ENCODE results near the gene PHKA2.
A peak's percentile ranks its signal among the peaks of the same experiment; 100 is the strongest.
"Not testable (repeated sequence)": the region's sequence is repeated elsewhere in the genome, so short reads cannot be mapped to it uniquely, and the experiment has no call there.

Gene PHKA2

DNA sequence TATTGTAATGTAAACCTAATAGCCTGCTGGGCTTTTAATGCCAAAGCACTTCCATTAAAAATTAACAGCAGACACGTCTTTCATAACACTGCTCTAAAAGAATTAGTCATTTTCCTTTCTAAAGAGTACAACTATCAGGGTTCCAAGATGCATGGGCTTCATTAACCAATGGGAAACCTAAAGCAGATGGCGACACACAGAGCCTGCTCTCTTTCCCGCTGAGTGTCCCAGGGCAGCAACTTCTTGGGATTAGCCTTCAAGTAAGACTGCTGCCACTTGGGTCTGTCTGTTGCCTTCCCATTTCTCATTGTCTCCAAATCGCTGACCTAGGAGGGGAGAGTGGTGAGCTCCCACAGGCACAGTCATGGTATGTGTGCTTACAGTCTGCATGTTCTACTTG, 14.0 kb upstream of the PHKA2 start:
- in situ Hi-C loops (cut with MboI; ENCODE audit: low sequenced_read_pairs) = no loop called here
- no peaks in the 10 kb centered on the region; the same call in 1 of the 2 replicates for H3K9me3 ChIP-seq
- peak; percentile 12 to 32 for DNase-seq (ENCODE audit: low spot score in 2 of 2)
- H3K36me3 ChIP-seq (replicated peaks) = no peaks in the 10 kb centered on the region
- no peaks in the 10 kb centered on the region for H3K4me1 ChIP-seq
- peaks cover 10% of the 10 kb centered on the region; the same call in 1 of the 2 replicates for H3K27me3 ChIP-seq (ENCODE audit: low read depth)
- no peak overlapping the region for H3K4me3 ChIP-seq

DNA sequence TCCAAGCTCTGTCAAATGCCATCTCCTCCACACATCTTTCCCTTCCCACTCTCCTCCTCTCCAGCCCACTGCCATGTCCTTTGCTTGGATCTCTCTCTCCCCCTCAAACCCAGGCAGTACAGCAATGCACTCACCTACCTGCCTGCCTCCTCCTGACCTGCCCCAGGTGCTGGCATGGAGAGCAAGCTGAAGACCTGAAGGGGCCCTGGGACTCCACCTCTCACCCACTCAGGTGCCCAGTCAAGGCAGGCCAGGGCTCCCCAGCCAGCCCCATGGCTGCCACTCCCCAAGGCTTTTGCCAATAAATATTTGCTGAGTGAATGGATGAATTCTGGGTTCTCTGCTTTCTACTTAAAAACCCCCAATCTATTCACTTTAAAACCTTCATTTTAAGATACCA, 12.6 kb upstream of the PHKA2 start:
- Histone ChIP-seq H3K27me3 (ENCODE audit: low read depth) (peaks cover 10% of the 10 kb centered on the region; the same call in 1 of the 2 replicates), H3K4me1 (no peaks in the 10 kb centered on the region)
- in situ Hi-C loops (cut with MboI; ENCODE audit: low sequenced_read_pairs) = no loop called here

DNA sequence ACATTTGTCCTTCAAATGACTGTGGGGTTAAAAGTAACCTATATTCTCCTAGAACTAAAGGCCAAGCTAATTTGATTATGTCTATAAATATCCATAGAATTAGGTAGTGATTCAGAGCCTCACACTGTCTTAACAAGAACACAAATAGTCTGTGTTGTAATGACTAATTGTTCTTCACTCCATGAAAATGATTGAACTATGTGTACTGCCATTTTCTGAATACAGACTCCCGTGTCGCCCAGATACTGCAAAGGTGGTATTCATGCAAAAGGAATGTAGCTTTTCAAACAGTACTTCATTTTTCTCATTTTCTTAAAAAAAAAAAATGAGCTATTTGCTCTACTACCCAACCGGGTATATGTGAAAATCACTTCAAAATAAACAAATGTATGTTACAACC, 11.3 kb upstream of the PHKA2 start:
- no peaks in the 10 kb centered on the region for H3K4me1 ChIP-seq
- no peak for DNase-seq (ENCODE audit: low spot score in 2 of 2)
- H3K4me3 ChIP-seq = no peak overlapping the region
- H3K9me3 ChIP-seq = no peaks in the 10 kb centered on the region; the same call in 1 of the 2 replicates
- in situ Hi-C loops (cut with MboI; ENCODE audit: low sequenced_read_pairs) = no loop called here
- peaks cover 10% of the 10 kb centered on the region; the same call in 1 of the 2 replicates for H3K27me3 ChIP-seq (ENCODE audit: low read depth)
- H3K36me3 ChIP-seq (replicated peaks) = no peaks in the 10 kb centered on the region

More for the DNA sequence above, 12.6 kb upstream of the PHKA2 start:
- no peak overlapping the region for H3K4me3 ChIP-seq
- H3K36me3 ChIP-seq (replicated peaks) = no peaks in the 10 kb centered on the region
- no peaks in the 10 kb centered on the region; the same call in 1 of the 2 replicates for H3K9me3 ChIP-seq
- DNase-seq (ENCODE audit: low spot score in 2 of 2) = no peak

DNA sequence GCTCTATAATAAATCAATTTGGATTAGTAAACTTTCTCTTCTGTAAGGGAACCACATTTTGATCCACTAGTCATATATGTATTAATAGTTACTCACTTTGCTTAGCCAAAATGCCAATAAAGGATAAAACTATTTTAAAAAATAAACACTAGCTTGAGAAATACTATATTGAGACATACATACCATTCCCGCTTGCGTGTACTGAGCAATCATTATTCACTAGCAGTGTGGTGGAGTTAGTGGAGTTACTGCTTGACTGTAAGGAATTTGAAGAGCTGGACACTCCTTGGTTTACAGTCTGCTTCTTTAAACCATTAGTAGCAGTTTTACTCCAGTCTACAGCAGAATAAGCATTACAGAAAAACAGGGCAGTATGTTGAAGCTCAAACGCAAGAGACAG, 10.8 kb upstream of the PHKA2 start:
- Histone ChIP-seq H3K27me3 (ENCODE audit: low read depth) (peaks cover 10% of the 10 kb centered on the region; the same call in 1 of the 2 replicates), H3K9me3 (no peaks in the 10 kb centered on the region; the same call in 1 of the 2 replicates), H3K4me1 (no peaks in the 10 kb centered on the region), H3K36me3 (replicated peaks) (no peaks in the 10 kb centered on the region), H3K4me3 (no peak overlapping the region)
- in situ Hi-C loops (cut with MboI; ENCODE audit: low sequenced_read_pairs) = no loop called here
- no peak for DNase-seq (ENCODE audit: low spot score in 2 of 2)

DNA sequence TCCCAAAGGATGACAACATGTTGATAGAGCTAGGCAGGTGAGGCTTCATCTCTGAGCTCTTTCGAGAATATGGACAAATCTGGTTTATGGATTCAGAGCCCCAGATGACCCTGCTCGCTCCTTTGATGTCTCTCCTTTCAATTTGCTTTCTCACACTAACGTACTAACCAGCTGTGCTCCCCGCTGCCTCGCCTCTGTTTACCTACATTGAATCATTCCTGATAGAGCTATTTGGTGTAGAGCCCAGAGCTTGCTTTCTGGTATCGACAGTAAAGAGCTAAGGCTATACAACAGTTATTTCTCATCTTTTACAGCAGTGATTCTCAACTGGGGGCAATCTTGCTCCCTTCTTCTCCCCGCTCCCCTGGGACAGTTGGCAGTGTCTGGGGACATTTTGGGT, 8.9 kb upstream of the PHKA2 start:
- DNase-seq (ENCODE audit: low spot score in 2 of 2) = no peak
- in situ Hi-C loops (cut with MboI; ENCODE audit: low sequenced_read_pairs) = no loop called here
- Histone ChIP-seq H3K9me3 (no peaks in the 10 kb centered on the region; the same call in 1 of the 2 replicates), H3K27me3 (ENCODE audit: low read depth) (peaks cover 10% of the 10 kb centered on the region; the same call in 1 of the 2 replicates), H3K36me3 (replicated peaks) (no peaks in the 10 kb centered on the region), H3K4me1 (no peaks in the 10 kb centered on the region), H3K4me3 (no peak overlapping the region)

DNA sequence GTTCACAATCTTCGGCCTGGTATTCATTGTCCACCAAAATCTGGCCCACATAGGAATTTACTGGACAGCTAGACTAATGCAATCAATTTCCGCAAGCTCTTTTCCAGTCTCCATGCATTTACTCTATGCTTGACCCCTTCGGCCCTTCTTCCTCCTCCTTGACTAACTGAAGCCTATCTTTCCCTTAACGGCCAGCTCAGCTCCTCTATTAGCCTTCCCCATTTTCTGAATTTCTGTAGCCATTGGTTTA, 1.2 kb upstream of the PHKA2 start:
- Histone ChIP-seq H3K36me3 (replicated peaks) (no peaks in the 10 kb centered on the region), H3K27me3 (ENCODE audit: low read depth) (no peaks in the 10 kb centered on the region), H3K9me3 (no peaks in the 10 kb centered on the region), H3K4me1 (peaks cover 7% of the 10 kb centered on the region), H3K4me3 (peak overlapping the region; percentile 80)
- in situ Hi-C loops (cut with MboI; ENCODE audit: low sequenced_read_pairs) = no loop called here
- no peak for DNase-seq (ENCODE audit: low spot score in 2 of 2)

DNA sequence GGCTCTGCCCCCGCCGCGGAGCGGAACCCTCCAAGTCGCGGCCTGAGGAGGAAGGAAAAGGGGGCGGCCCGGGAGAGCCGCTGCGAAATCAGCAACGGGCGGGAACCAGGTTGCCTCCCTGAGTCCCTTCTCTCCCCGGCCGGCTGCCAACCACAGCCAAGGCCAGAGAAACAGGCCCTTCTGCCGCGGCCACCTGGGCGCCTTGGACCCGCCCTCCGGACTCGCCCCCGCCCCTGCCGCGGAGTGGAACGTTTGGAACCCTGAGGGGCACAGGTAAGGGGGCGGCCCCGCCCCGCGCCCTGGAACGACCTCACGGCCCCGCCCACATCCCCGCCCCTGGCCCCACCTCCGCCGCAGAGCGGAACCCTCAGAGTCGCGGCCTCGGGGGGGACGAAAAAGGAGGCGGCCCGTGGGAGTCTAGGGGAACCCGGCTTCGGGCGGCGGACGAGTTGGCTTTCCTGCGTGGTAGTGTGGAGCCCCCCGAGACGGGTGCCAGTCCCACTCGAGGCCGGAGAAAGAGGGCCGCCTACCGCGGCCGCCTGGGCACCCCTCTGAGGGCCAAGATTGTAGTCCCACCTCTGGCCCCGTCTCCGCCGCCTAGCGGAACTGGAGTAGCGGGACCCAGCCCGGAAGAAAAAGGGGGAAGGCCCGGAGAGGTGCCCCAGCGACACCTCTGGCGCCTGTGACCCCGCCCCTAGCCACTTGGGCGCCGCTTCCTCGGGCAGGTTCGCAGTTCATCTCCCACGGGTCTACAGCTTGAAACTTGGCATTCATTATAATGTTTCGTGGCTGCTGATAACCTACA, 669 bp upstream of the PHKA2 start:
- Histone ChIP-seq H3K9me3 (no peaks in the 10 kb centered on the region), H3K4me3 (peak overlapping the region; percentile 80), H3K36me3 (replicated peaks) (no peaks in the 10 kb centered on the region), H3K4me1 (peaks cover 7% of the 10 kb centered on the region), H3K27me3 (ENCODE audit: low read depth) (no peaks in the 10 kb centered on the region)
- in situ Hi-C loops (cut with MboI; ENCODE audit: low sequenced_read_pairs) = no loop called here
- peak; percentile 83 to 94 for DNase-seq (ENCODE audit: low spot score in 2 of 2)

DNA sequence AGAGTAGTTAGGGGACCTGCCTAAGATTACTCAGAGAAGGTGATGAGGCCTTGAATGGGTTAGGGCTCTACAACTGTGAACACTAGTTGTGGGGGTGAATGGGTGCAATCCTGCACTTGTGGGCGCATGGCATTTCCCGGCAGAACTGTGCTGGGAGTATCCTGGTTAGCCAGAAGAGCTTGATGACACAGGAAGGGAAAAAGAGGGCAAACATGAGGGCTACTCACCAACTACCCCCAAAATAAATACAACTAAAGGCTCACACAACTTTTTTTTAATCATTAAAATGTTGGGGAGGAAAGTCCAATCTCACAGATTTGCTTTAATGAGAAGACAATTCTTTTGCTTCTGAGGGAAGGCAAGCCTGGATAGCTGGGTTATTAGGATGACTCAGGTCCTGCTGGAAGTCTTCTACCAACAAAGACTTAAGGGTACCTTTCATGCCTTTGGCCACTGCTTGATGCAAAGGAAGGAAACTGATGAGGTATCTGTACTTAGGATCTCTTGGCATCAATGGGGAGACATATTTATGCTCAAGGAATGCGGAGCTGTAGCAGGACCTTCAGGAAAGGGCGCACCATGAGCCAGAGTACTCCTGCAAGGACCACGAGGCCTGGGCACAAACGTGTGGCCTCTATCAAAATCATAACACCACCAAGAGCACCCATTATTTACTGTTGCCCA, 2.6 kb downstream of the PHKA2 start:
- no peaks in the 10 kb centered on the region for H3K9me3 ChIP-seq
- peaks cover 7% of the 10 kb centered on the region for H3K4me1 ChIP-seq
- DNase-seq (ENCODE audit: low spot score in 2 of 2) = no peak
- no peaks in the 10 kb centered on the region for H3K36me3 ChIP-seq (replicated peaks)
- no peaks in the 10 kb centered on the region for H3K27me3 ChIP-seq (ENCODE audit: low read depth)
- no peak overlapping the region for H3K4me3 ChIP-seq
- in situ Hi-C loops (cut with MboI; ENCODE audit: low sequenced_read_pairs) = no loop called here

DNA sequence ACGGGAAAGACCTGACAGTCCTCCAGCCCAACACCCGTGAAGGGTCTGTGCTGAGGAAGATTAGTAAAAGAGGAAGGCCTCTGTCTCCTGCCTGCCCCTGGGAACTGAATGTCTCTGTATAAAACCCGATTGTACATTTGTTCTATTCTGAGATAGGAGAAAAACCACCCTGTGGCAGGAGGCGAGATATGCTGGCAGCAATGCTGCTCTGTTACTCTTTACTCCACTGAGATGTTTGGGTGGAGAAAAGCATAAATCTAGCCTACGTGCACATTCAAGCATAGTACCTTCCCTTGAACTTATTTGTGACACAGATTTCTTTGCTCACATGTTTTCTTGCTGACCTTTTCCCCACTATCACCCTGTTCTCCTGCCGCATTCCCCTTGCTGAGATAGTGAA, 3.7 kb downstream of the PHKA2 start:
- H3K4me1 ChIP-seq; H3K36me3 ChIP-seq (replicated peaks); H3K9me3 ChIP-seq; H3K27me3 ChIP-seq (ENCODE audit: low read depth); DNase-seq (ENCODE audit: low spot score in 2 of 2); in situ Hi-C loops (cut with MboI; ENCODE audit: low sequenced_read_pairs); H3K4me3 ChIP-seq: not testable (repeated sequence)

DNA sequence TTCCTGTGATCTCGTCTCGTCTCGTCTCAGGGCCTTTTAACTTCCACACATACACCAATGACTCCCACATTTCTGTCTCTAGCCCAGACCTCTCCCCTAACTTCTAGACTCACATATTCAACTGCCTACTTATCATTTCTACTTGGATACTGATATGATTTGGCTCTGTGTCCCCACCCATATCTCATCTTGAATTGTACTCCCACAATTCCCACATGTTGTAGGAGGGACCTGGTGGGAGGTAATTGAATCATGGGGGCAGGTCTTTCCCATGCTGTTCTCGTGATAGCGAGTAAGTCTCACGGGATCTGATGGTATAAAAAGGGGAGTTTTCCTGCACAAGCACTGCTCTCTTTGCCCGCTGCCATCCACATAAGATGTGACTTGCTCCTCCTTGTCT, 8.9 kb downstream of the PHKA2 start:
- in situ Hi-C loops (cut with MboI; ENCODE audit: low sequenced_read_pairs) = no loop called here
- peaks cover 14% of the 10 kb centered on the region for H3K4me1 ChIP-seq
- H3K36me3 ChIP-seq (replicated peaks) = no peaks in the 10 kb centered on the region
- H3K27me3 ChIP-seq (ENCODE audit: low read depth) = no peaks in the 10 kb centered on the region
- no peak for DNase-seq (ENCODE audit: low spot score in 2 of 2)
- no peaks in the 10 kb centered on the region for H3K9me3 ChIP-seq
- no peak overlapping the region for H3K4me3 ChIP-seq

DNA sequence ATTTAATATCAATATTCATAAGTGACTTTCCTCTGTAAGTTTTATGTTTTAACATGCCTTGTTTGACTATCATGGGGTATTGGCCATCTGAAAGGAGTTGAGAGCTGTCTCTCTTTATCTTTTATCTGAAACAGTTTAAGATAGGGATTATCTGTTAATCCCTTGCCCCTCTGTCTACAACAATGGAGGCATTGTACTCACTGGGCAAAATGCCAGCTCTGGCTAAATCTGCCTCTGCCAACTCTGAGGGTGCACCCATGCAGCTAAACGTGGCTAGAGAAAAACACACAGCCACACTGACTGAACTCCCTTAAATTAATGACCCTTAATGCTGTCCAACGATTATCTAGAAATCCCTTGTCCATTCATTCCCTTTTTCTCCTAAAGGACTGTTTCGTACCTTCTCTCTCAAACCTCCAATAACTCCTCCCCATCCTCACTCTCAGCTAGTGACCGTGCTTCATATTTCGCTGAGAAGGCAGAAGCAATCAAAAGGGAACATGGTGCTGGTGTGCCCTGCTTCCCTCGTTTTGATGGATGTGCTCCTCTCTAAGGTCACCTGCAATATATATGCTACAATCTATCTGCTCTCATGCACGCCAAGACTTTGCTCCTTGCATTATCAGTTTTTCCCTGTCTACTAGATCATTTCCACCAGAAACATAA, 10.3 kb downstream of the PHKA2 start:
- H3K9me3 ChIP-seq = no peaks in the 10 kb centered on the region
- in situ Hi-C loops (cut with MboI; ENCODE audit: low sequenced_read_pairs) = no loop called here
- DNase-seq (ENCODE audit: low spot score in 2 of 2) = peak; percentile 61 to 85
- H3K36me3 ChIP-seq (replicated peaks) = no peaks in the 10 kb centered on the region
- peaks cover 14% of the 10 kb centered on the region for H3K4me1 ChIP-seq
- no peaks in the 10 kb centered on the region for H3K27me3 ChIP-seq (ENCODE audit: low read depth)
- H3K4me3 ChIP-seq = no peak overlapping the region

DNA sequence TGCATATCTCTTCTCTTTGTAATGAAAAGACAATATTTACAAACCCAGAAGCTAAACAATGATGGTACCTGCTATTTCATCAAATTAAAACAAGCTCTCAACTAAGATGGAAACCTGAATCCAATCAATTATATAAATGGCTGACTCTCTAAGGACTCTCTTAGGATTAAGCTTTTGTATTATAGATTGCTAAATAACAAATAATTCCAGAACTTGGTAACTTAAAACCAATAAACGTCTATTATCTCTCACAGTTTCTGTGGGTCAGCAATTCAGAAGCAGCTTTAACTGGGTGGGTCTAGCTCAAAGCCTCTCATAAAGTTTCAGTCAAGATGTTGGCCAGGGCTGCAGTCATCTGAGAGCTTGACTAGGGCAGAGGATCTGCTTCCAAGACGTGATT, 12.4 kb downstream of the PHKA2 start:
- peaks cover 14% of the 10 kb centered on the region for H3K4me1 ChIP-seq
- H3K9me3 ChIP-seq = no peaks in the 10 kb centered on the region
- DNase-seq (ENCODE audit: low spot score in 2 of 2) = peak in 1 of 2 experiments; percentile 13
- no peaks in the 10 kb centered on the region for H3K27me3 ChIP-seq (ENCODE audit: low read depth)
- no peak overlapping the region for H3K4me3 ChIP-seq
- no peaks in the 10 kb centered on the region for H3K36me3 ChIP-seq (replicated peaks)
- in situ Hi-C loops (cut with MboI; ENCODE audit: low sequenced_read_pairs) = no loop called here

DNA sequence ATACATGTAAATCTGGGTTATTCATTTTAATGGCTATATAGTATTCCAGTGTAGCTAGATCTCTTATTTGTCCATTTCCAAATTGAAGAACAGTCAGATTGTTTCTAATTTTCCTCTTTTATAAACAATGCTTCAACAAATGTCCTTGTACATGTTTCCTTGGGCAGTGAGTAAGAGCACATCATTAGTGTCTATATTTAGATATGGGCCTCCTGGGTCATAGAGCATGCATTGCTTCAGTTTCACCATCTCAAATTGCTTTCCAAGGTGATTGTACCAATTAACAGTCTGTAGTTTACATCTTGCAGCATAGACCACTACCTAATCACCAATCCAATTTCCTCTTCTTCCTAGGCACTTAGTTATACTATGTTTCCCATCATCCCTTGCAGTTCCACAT, 13.4 kb downstream of the PHKA2 start:
- Histone ChIP-seq H3K27me3 (ENCODE audit: low read depth) (no peaks in the 10 kb centered on the region), H3K9me3 (no peaks in the 10 kb centered on the region), H3K4me3 (no peak overlapping the region), H3K36me3 (replicated peaks) (no peaks in the 10 kb centered on the region; the same call in 1 of the 2 replicates), H3K4me1 (peaks cover 14% of the 10 kb centered on the region)
- no peak for DNase-seq (ENCODE audit: low spot score in 2 of 2)
- in situ Hi-C loops (cut with MboI; ENCODE audit: low sequenced_read_pairs) = no loop called here

DNA sequence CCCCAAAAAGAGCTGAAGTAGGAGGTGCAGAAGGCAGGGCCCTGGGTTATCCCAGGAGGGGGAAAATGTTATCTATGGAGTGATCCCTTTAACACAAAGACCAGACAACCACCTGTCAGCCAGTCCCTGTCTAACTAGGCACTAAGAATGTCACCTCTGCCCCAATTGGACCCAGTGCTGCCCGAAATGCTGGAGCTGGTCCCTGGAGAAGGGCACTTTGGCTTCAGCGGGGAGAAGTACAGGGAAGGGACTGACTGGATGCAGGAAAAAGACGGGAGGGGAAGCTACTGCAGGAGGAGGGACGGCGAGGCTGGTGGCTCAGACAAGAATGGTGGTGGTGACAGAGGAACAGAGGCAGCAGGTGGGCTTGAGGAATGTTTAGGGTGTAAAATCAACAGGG, 17.3 kb downstream of the PHKA2 start:
- no peak for DNase-seq (ENCODE audit: low spot score in 2 of 2)
- no peak overlapping the region for H3K4me3 ChIP-seq
- H3K9me3 ChIP-seq = no peaks in the 10 kb centered on the region
- in situ Hi-C loops (cut with MboI; ENCODE audit: low sequenced_read_pairs) = no loop called here
- no peaks in the 10 kb centered on the region; the same call in 1 of the 2 replicates for H3K36me3 ChIP-seq (replicated peaks)
- H3K27me3 ChIP-seq (ENCODE audit: low read depth) = no peaks in the 10 kb centered on the region
- peaks cover 2% of the 10 kb centered on the region for H3K4me1 ChIP-seq
